ENCODE measurements around the gene TNIP2.
"Not testable (repeated sequence)": the region's sequence is repeated elsewhere in the genome, so short reads cannot be mapped to it uniquely, and the experiment has no call there.

TNIP2 gene

GRCh38 chr4:2786152-2786671 is 30.1 kb upstream of the TNIP2 start:
- Histone ChIP-seq H2AFZ (ENCODE audit: low read length, unreplicated experiment) (no peak overlapping the region), H3K36me3 (ENCODE audit: insufficient read depth, low read length) (no peaks in the 10 kb centered on the region), H3K27me3 (ENCODE audit: insufficient read depth, low read length) (no peaks in the 10 kb centered on the region), H3K4me1 (ENCODE audit: control insufficient read depth, insufficient read depth, low read length, unreplicated experiment) (no peaks in the 10 kb centered on the region), H3K4me3 (ENCODE audit: low read depth, low read length) (no peak overlapping the region), H3K79me2 (ENCODE audit: control insufficient read depth, insufficient read depth, low read length, unreplicated experiment) (no peaks in the 10 kb centered on the region), H3K27ac (ENCODE audit: low read depth, low read length) (no peak overlapping the region)

GRCh38 chr4:2785613-2786012 is 29.5 kb upstream of the TNIP2 start:
- Histone ChIP-seq H3K4me1 (ENCODE audit: control insufficient read depth, insufficient read depth, low read length, unreplicated experiment) (no peaks in the 10 kb centered on the region), H2AFZ (ENCODE audit: low read length, unreplicated experiment) (no peak overlapping the region), H3K79me2 (ENCODE audit: control insufficient read depth, insufficient read depth, low read length, unreplicated experiment) (no peaks in the 10 kb centered on the region), H3K27me3 (ENCODE audit: insufficient read depth, low read length) (no peaks in the 10 kb centered on the region), H3K27ac (ENCODE audit: low read depth, low read length) (no peak overlapping the region), H3K4me3 (ENCODE audit: low read depth, low read length) (no peak overlapping the region), H3K36me3 (ENCODE audit: insufficient read depth, low read length) (no peaks in the 10 kb centered on the region)

GRCh38 chr4:2783790-2784189 is 27.7 kb upstream of the TNIP2 start:
- H3K27ac ChIP-seq (ENCODE audit: low read depth, low read length) = no peak overlapping the region
- H2AFZ ChIP-seq (ENCODE audit: low read length, unreplicated experiment) = no peak overlapping the region
- H3K79me2 ChIP-seq (ENCODE audit: control insufficient read depth, insufficient read depth, low read length, unreplicated experiment) = no peaks in the 10 kb centered on the region
- H3K4me3 ChIP-seq (ENCODE audit: low read depth, low read length) = no peak overlapping the region
- no peaks in the 10 kb centered on the region for H3K27me3 ChIP-seq (ENCODE audit: insufficient read depth, low read length)
- no peaks in the 10 kb centered on the region for H3K36me3 ChIP-seq (ENCODE audit: insufficient read depth, low read length)
- H3K4me1 ChIP-seq (ENCODE audit: control insufficient read depth, insufficient read depth, low read length, unreplicated experiment) = no peaks in the 10 kb centered on the region

- Histone ChIP-seq H3K27me3 (ENCODE audit: insufficient read depth, low read length) (no peaks in the 10 kb centered on the region), H3K27ac (ENCODE audit: low read depth, low read length) (no peak overlapping the region), H3K36me3 (ENCODE audit: insufficient read depth, low read length) (no peaks in the 10 kb centered on the region), H3K4me3 (ENCODE audit: low read depth, low read length) (no peak overlapping the region), H3K4me1 (ENCODE audit: control insufficient read depth, insufficient read depth, low read length, unreplicated experiment) (no peaks in the 10 kb centered on the region), H2AFZ (ENCODE audit: low read length, unreplicated experiment) (no peak overlapping the region), H3K79me2 (ENCODE audit: control insufficient read depth, insufficient read depth, low read length, unreplicated experiment) (no peaks in the 10 kb centered on the region)
These were observed 25.8 kb upstream of the TNIP2 start for GRCh38 chr4:2781911-2782310.

- not testable (repeated sequence) for H3K4me3 ChIP-seq (ENCODE audit: low read depth, low read length); H3K36me3 ChIP-seq (ENCODE audit: insufficient read depth, low read length); H2AFZ ChIP-seq (ENCODE audit: low read length, unreplicated experiment); H3K27ac ChIP-seq (ENCODE audit: low read depth, low read length); H3K27me3 ChIP-seq (ENCODE audit: insufficient read depth, low read length); H3K79me2 ChIP-seq (ENCODE audit: control insufficient read depth, insufficient read depth, low read length, unreplicated experiment); H3K4me1 ChIP-seq (ENCODE audit: control insufficient read depth, insufficient read depth, low read length, unreplicated experiment)
These were observed 24.5 kb upstream of the TNIP2 start for GRCh38 chr4:2780643-2781042.

GRCh38 chr4:2771264-2771663 is 15.1 kb upstream of the TNIP2 start:
- no peak overlapping the region for H3K4me3 ChIP-seq (ENCODE audit: low read depth, low read length)
- H3K4me1 ChIP-seq (ENCODE audit: control insufficient read depth, insufficient read depth, low read length, unreplicated experiment) = no peaks in the 10 kb centered on the region
- no peaks in the 10 kb centered on the region for H3K79me2 ChIP-seq (ENCODE audit: control insufficient read depth, insufficient read depth, low read length, unreplicated experiment)
- H3K27ac ChIP-seq (ENCODE audit: low read depth, low read length) = no peak overlapping the region
- no peaks in the 10 kb centered on the region for H3K36me3 ChIP-seq (ENCODE audit: insufficient read depth, low read length)
- no peak overlapping the region for H2AFZ ChIP-seq (ENCODE audit: low read length, unreplicated experiment)
- no peaks in the 10 kb centered on the region for H3K27me3 ChIP-seq (ENCODE audit: insufficient read depth, low read length)

GRCh38 chr4:2768921-2769336 is 12.8 kb upstream of the TNIP2 start:
- no peaks in the 10 kb centered on the region for H3K79me2 ChIP-seq (ENCODE audit: control insufficient read depth, insufficient read depth, low read length, unreplicated experiment)
- H3K36me3 ChIP-seq (ENCODE audit: insufficient read depth, low read length) = no peaks in the 10 kb centered on the region
- no peak overlapping the region for H3K4me3 ChIP-seq (ENCODE audit: low read depth, low read length)
- H3K27me3 ChIP-seq (ENCODE audit: insufficient read depth, low read length) = no peaks in the 10 kb centered on the region
- no peak overlapping the region for H2AFZ ChIP-seq (ENCODE audit: low read length, unreplicated experiment)
- H3K4me1 ChIP-seq (ENCODE audit: control insufficient read depth, insufficient read depth, low read length, unreplicated experiment) = no peaks in the 10 kb centered on the region
- no peak overlapping the region for H3K27ac ChIP-seq (ENCODE audit: low read depth, low read length)

GRCh38 chr4:2768124-2768523 is 12.0 kb upstream of the TNIP2 start:
- no peak overlapping the region for H3K4me3 ChIP-seq (ENCODE audit: low read depth, low read length)
- H3K79me2 ChIP-seq (ENCODE audit: control insufficient read depth, insufficient read depth, low read length, unreplicated experiment) = no peaks in the 10 kb centered on the region
- H3K36me3 ChIP-seq (ENCODE audit: insufficient read depth, low read length) = no peaks in the 10 kb centered on the region
- H2AFZ ChIP-seq (ENCODE audit: low read length, unreplicated experiment) = no peak overlapping the region
- no peak overlapping the region for H3K27ac ChIP-seq (ENCODE audit: low read depth, low read length)
- no peaks in the 10 kb centered on the region for H3K4me1 ChIP-seq (ENCODE audit: control insufficient read depth, insufficient read depth, low read length, unreplicated experiment)
- no peaks in the 10 kb centered on the region for H3K27me3 ChIP-seq (ENCODE audit: insufficient read depth, low read length)

GRCh38 chr4:2767705-2768074 is 11.6 kb upstream of the TNIP2 start:
- H3K27ac ChIP-seq (ENCODE audit: low read depth, low read length) = no peak overlapping the region
- H3K27me3 ChIP-seq (ENCODE audit: insufficient read depth, low read length) = no peaks in the 10 kb centered on the region
- H3K79me2 ChIP-seq (ENCODE audit: control insufficient read depth, insufficient read depth, low read length, unreplicated experiment) = no peaks in the 10 kb centered on the region
- no peaks in the 10 kb centered on the region for H3K4me1 ChIP-seq (ENCODE audit: control insufficient read depth, insufficient read depth, low read length, unreplicated experiment)
- H3K4me3 ChIP-seq (ENCODE audit: low read depth, low read length) = no peak overlapping the region
- H3K36me3 ChIP-seq (ENCODE audit: insufficient read depth, low read length) = no peaks in the 10 kb centered on the region
- H2AFZ ChIP-seq (ENCODE audit: low read length, unreplicated experiment) = no peak overlapping the region

GRCh38 chr4:2767046-2767704 is 11.0 kb upstream of the TNIP2 start:
- Histone ChIP-seq H3K4me3 (ENCODE audit: low read depth, low read length) (no peak overlapping the region), H3K36me3 (ENCODE audit: insufficient read depth, low read length) (no peaks in the 10 kb centered on the region), H2AFZ (ENCODE audit: low read length, unreplicated experiment) (no peak overlapping the region), H3K4me1 (ENCODE audit: control insufficient read depth, insufficient read depth, low read length, unreplicated experiment) (no peaks in the 10 kb centered on the region), H3K27ac (ENCODE audit: low read depth, low read length) (no peak overlapping the region), H3K27me3 (ENCODE audit: insufficient read depth, low read length) (no peaks in the 10 kb centered on the region), H3K79me2 (ENCODE audit: control insufficient read depth, insufficient read depth, low read length, unreplicated experiment) (no peaks in the 10 kb centered on the region)

- Histone ChIP-seq H3K27ac (ENCODE audit: low read depth, low read length) (no peak overlapping the region), H3K4me1 (ENCODE audit: control insufficient read depth, insufficient read depth, low read length, unreplicated experiment) (no peaks in the 10 kb centered on the region), H3K4me3 (ENCODE audit: low read depth, low read length) (no peak overlapping the region), H3K79me2 (ENCODE audit: control insufficient read depth, insufficient read depth, low read length, unreplicated experiment) (no peaks in the 10 kb centered on the region), H3K36me3 (ENCODE audit: insufficient read depth, low read length) (no peaks in the 10 kb centered on the region), H3K27me3 (ENCODE audit: insufficient read depth, low read length) (no peaks in the 10 kb centered on the region), H2AFZ (ENCODE audit: low read length, unreplicated experiment) (no peak overlapping the region)
These were observed 9.8 kb upstream of the TNIP2 start for GRCh38 chr4:2765832-2766526.

Measured in ACC112 (cell line).